Activated CD8-positive, alpha-beta memory T cell treated with anti-CD3 and anti-CD28 coated beads for 1 hour (primary cell): Measurements from ENCODE around the gene OR6J1.
"Not testable (repeated sequence)": the region's sequence is repeated elsewhere in the genome, so short reads cannot be mapped to it uniquely, and the experiment has no call there.

Experiments
- DNase-seq, 2 donors: peaks; one replicate each; pipeline ENCODE4 v3.0.0-alpha.2; 2020; ENCODE audit warnings: low read depth in 1 of 2; ENCODE audit errors: extremely low read depth in 1 of 2

OR6J1 gene

GRCh38 chr14:22644305-22644635, at the start of gene OR6J1:
OR6J1 (minus strand) TSS chr14:22644352; CDS start chr14:22634811, 9,541 bp downstream.
- no peak for DNase-seq

GRCh38 chr14:22692194-22692593, 48.0 kb upstream of the OR6J1 start:
- no peak for DNase-seq

DNA sequence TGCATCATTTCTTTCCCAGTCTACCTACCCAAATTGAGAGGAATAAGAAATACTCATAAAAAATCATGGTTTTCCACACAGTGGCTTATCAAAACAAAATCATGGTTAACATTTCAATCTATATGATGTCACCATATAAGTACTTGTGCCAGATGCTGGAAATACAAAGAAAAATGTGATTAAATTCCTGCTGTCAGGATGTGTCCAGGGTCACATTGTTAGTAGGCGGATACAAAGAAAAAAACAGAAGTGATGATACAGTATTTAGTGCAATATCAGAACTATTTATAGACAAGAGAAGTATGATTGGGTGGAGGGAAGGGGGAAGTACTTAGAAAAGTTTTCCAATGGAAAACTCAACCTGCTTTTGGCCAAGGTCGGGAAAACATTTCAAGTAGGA, 47.0 kb upstream of the OR6J1 start:
- DNase-seq = no peak

DNA sequence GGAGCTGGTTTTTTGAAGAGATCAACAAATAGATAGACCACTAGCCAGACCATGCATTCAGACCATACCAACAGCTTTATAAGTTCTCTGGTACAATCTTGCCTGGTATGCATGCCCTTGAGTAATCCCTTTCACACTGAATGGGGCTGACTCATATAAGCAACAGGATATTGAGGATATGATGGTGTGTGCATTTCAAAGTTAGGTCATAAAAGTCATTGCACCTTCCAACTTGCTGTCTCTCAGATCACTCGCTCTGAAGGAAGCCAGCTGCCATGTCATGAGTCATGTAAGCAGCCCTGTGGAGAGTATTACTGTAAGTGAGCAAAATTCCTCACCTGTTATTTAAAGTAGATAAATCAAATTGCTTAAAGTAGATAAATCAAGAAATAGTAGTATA, 45.0 kb upstream of the OR6J1 start:
- DNase-seq = no peak

GRCh38 chr14:22687969-22688368, 43.8 kb upstream of the OR6J1 start:
- DNase-seq = not testable (repeated sequence)

DNA sequence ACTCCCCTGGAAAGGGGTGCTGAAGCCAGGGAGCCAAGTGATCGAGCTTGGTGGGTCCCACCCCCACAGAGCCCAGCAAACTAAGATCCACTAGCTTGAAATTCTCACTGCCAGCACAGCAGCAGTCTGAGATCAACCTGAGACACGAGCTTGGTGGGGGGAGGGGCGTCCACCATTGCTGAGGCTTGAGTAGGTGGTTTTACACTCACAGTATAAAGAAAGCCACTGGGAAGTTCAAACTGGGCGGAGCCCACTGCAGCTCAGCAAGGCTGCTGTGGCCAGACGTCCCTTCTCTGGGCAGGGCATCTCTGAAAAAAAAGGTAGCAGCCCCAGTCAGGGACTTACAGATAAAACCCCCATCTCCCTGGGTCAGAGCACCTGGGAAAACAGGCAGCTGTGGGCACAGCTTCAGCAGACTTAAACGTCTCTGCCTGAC, 42.0 kb upstream of the OR6J1 start:
- not testable (repeated sequence) for DNase-seq

- DNase-seq = no peak
Measured at GRCh38 chr14:22685467-22685866, 41.3 kb upstream of the OR6J1 start.

DNA sequence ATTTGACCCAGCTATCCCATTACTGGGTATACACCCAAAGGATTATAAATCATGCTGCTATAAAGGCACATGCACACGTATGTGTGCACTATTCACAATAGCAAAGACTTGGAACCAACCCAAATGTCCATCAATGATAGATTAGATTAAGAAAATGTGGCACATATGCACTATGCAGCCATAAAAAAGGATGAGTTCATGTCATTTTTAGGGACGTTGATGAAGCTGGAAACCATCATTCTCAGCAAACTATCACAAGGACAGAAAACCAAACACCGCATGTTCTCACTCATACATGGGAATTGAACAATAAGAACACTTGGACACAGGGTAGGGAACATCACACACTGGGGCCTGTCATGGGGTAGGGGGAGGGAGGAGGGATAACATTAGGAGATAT, 39.3 kb upstream of the OR6J1 start:
- not testable (repeated sequence) for DNase-seq

DNA sequence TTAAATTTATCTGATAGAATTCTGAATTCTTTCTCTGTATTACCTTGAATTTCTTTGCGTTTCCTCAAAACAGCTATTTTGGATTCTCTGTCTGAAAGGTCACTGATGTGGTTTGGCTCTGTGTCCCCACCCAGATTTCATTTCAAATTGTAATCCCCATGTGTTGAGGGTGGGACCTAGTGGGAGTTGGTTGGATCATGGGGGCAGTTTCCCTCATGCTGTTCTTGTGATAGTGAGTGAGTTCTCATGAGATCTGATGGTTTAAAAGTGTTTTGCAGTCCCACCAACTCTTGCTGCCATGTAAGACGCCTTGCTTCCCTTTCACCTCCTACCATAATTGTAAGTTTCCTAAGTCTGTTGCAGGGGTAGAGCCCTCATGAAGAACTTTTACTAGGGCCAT, 34.1 kb upstream of the OR6J1 start:
- no peak for DNase-seq

DNA sequence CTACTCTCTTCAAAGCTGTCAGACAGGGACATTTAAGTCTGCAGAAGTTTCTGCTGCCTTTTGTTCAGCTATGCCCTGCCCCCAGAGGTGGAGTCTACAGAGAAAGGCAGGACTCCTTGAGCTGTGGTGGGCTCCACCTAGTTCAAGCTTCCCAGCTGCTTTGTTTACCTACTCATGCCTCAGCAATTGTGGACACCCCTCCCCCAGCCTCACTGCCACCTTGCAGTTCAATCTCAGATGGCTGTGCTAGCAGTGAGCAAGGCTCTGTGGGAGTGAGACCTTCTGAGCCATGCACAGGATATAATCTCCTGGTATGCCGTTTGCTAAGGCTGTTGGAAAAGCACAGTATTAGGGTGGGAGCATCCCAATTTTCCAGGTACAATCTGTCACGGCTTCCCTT, 33.4 kb upstream of the OR6J1 start:
- DNase-seq = not testable (repeated sequence)

DNA sequence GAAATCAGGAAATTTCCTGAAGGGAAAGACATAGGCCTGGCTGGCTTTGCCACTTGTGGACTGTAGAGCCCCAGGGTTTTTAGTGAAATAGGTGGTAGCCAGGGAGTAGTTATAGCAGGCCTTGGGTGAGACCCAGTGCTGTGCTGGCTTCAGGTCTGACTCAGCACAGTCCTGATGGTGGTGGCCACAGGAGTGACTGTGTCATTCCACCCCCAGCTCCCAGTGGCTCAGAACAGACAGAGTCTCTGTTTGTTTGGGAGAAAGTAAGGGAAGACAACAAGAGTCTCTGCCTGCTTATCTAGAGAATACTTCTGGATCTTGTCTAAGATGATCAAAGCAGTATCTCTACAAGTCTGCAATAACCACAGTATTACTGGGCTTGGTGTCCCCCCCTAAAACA, 27.5 kb upstream of the OR6J1 start:
- DNase-seq = no peak

- DNase-seq = no peak
Measured at GRCh38 chr14:22668863-22669262, 24.7 kb upstream of the OR6J1 start.

DNA sequence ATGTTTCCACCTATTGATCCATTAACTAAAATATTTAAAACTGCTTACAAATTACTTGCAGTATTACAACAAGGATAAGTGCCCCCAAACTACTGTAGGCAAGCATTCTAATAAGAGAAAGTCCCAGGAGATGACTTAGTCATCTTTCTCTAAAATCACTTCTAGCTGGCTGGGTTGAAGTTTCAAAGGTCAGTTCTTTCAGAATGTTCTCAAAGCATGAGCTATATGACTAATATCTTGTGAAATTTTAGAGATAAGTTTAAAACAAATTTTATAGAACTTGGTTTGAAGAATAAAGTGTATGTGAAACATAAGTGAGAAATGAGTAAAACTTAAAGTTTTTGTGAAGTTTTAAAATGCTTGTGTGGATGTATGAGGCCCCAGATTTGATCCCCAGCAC, 24.3 kb upstream of the OR6J1 start:
- DNase-seq = no peak

DNA sequence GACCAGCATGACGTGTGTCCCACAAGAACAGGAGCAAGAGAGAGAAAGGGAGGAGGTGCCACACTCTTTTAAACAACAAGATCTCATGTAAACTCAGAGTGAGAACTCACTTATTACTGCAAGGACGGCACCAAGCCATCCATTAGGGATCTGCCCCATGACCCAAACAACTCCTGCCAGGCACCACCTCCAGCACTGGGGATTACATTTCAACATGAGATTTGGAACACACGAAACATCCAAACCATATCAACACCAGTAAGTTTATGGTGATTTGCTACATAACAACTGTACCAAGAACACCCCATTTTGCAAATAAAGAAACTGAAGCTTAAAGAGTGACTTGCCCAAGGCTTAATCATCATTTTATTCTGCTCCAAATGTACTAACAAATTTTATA, 23.7 kb upstream of the OR6J1 start:
- DNase-seq = no peak

- no peak for DNase-seq
Measured at GRCh38 chr14:22666203-22666893, 22.2 kb upstream of the OR6J1 start.

DNA sequence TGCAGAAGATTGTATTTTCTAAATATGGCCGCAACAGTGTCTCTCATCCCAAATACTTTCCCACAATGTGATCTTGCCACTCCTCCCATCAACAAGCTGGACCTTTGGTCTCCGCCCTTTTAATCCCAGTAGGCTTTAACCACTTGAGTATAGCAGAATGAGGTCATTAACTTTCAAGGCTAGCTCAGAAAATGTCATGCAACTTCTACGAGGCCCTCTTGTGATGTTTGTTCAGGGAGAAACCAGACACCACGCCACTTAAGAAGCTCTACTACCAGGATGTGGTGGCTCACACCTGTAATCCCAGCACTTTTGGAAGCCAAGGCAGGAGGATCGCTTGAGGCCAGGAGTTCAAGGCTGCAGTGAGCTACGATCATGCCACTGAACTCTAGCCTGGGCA, 20.1 kb upstream of the OR6J1 start:
- DNase-seq = no peak

GRCh38 chr14:22660654-22661053, 16.5 kb upstream of the OR6J1 start:
- no peak for DNase-seq

DNA sequence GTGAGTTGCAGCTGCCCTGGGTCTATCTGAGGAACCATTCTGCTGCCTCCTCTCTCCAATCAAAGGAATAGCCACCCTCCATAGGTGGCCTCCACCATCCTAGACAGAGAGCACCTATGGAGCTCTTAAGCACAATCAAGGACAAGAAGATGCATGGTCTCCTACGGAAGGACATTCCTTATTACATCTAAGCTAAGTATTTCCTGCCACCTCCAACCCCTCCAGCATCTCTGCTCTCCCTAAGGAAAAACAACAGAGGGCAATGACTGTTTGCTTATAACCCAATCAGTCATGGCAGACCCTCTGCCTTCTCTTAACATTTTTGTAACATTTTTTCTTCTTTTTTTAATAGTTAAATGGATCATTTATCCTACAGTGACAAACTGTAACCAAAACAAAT, 14.8 kb upstream of the OR6J1 start:
- no peak for DNase-seq

DNA sequence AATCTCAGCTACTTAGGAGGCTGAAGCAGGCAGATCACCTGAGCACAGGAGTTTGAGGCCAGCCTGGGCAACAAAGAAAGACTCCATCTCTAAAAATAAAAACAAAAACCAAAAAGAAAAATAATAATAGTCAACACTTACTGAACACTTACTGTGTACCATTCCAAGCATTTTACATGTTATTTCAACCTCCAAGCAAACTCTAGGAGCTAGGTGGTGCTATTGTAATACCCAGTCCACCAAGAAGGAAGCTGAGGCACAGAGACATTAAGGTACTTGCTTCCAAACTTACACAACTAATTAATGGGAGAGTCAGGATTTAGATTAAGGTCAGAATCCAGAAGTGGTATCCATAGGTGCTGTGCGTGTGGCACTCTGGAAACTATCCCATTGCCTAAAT, 13.7 kb upstream of the OR6J1 start:
- no peak for DNase-seq

DNA sequence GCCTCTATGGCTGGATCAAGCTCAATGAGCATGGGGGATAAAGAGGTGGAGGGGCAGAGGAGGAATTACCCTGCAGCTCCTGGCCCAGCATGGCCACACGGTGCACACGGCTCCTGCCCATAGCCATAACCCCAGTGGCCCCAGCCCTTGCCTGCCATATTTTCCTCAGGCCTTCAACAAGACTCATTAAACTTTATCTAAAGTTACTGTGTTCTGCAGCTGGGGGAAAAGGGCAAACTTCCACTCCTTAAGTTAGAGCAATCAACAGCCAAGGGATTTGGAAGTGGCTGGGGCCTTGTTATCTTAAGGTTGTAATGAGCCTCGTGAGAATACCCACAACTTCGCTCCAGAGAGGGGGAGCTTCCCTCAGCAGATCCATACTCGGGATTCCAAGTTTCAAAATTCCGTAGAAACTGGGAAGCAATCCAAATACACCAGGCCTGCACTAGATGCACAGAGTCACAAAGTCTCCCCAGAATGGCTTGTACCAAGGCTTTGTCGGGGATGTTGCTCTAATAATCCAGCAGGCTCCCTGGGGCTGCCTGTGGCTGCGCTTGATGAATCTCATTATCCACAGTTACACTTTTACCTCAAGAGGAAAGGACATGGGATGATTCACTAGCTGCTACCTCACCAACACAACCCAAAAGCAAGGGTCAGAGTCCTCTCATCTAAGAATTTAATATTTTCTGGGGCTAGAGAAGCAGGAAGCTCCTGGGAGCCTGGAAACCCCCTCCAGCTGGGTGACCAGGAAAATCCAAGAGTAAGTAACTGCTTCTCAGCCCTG, 13.0 kb upstream of the OR6J1 start:
- no peak for DNase-seq

GRCh38 chr14:22656226-22656625, 12.1 kb upstream of the OR6J1 start:
- DNase-seq = no peak

DNA sequence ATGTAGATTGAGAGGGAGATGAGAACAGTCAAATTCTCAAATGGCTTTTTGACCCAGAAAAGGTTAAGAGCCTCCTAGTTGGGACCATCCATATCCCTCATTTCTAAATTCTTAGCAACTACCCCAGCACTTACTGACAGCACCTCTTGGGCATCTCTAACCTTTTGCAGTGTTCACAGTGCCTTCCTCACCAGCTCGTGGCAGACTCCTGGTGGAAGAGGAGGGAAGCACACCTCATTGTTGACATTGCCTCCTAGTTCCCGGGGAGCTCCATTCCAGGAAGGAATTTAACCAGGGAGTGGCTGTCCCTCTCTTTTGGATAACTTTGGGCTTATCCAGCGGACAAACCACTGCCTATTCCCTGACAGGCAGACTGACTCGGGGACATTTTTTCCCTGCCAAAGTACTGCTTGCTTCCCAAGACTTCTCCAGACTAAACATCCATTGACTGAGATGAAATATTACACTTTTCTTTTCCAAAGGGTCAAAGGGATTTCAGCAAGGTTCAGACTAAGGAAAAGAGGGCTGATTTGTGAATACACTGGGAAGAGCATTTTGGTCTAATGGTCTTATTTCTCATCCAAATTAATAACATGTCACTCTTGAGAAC, 9.0 kb upstream of the OR6J1 start:
- peak; percentile 1 to 13 for DNase-seq
